HG03175 (cell line): ENCODE measurements around the gene SMDT1.
"Not testable (repeated sequence)": the region's sequence is repeated elsewhere in the genome, so short reads cannot be mapped to it uniquely, and the experiment has no call there.

Experiments used
- ATAC-seq: cut with Tn5 transposase; IDR thresholded peaks from one replicate; pipeline ENCODE4 v1.9.1; 2021; ENCODE audit warnings: mild to moderate bottlenecking, moderate library complexity; ENCODE audit not compliant: unreplicated experiment

SMDT1 gene

GRCh38 chr22:42070517-42071422, 8.7 kb upstream of the SMDT1 start, which contains the start of gene NAGA:
TSS of gene NAGA (minus strand) at chr22:42070812. CDS start at chr22:42070297, 515 bp downstream.
- ATAC-seq: peak; percentile 91

- not testable (repeated sequence) for ATAC-seq
These were observed 8.0 kb upstream of the SMDT1 start for GRCh38 chr22:42071508-42071907.

- ATAC-seq: no peak
These were observed 6.7 kb upstream of the SMDT1 start for GRCh38 chr22:42072606-42073330.

GRCh38 chr22:42073621-42074041, 5.9 kb upstream of the SMDT1 start:
- ATAC-seq: no peak

GRCh38 chr22:42074132-42074811, 5.2 kb upstream of the SMDT1 start, which contains the start of gene PHETA2:
TSS of gene PHETA2 (plus strand) at chr22:42074248. CDS start at chr22:42077294, 3,046 bp downstream.
- no peak for ATAC-seq

- ATAC-seq: no peak
These were observed 4.4 kb upstream of the SMDT1 start for GRCh38 chr22:42074846-42075676.

- ATAC-seq: no peak
These were observed 2.6 kb upstream of the SMDT1 start for GRCh38 chr22:42076764-42077485.

GRCh38 chr22:42077486-42078125, 1.9 kb upstream of the SMDT1 start:
- no peak for ATAC-seq

GRCh38 chr22:42078469-42079318, 806 bp upstream of the SMDT1 start:
- ATAC-seq: no peak

- ATAC-seq: no peak
These were observed 787 bp downstream of the SMDT1 start for GRCh38 chr22:42080287-42080686.

- ATAC-seq: no peak
These were observed 3.6 kb downstream of the SMDT1 start for GRCh38 chr22:42083119-42083518.

- no peak for ATAC-seq
These were observed 5.4 kb downstream of the SMDT1 start for GRCh38 chr22:42084874-42085273.

GRCh38 chr22:42086051-42086450, 6.6 kb downstream of the SMDT1 start:
- no peak for ATAC-seq

GRCh38 chr22:42090596-42091454, 11.3 kb downstream of the SMDT1 start, which contains the start of gene NDUFA6:
TSS of gene NDUFA6 (minus strand) at chr22:42090772. CDS start at chr22:42090744, 28 bp downstream.
- peak; percentile 96 for ATAC-seq

- ATAC-seq: no peak
These were observed 11.9 kb downstream of the SMDT1 start for GRCh38 chr22:42091455-42091782.

GRCh38 chr22:42101199-42101598, 21.7 kb downstream of the SMDT1 start:
- no peak for ATAC-seq

GRCh38 chr22:42104332-42104860, 24.9 kb downstream of the SMDT1 start:
- not testable (repeated sequence) for ATAC-seq
